WTC11 (cell line): ENCODE measurements around the gene IL23A. TPM values are rescaled to one million over a fixed set of nuclear protein-coding genes. Genes with fewer than 3 reads are reported as not detected.
A peak's percentile ranks its signal among the peaks of the same experiment; 100 is the strongest.

ENCODE experiments used
- ATAC-seq: fragments of 200-7000 bp; cut with Tn5 transposase; 2 replicates; pipeline ENCODE4 v1.10.0; 2021; ENCODE audit warnings: mild to moderate bottlenecking, moderate library complexity
- CTCF ChIA-PET: fragments of 300-600 bp; sonication (Branson Sonifier 250); formaldehyde crosslinking; loops from one replicate; lab custom pipeline; 2021; ENCODE audit warnings: antibody characterized with exemption; lab: Charles Lee
- POLR2A ChIA-PET: fragments of 350-600 bp; sonication (Branson Sonifier 250); formaldehyde crosslinking; loops from one replicate; lab custom pipeline; 2021; ENCODE audit warnings: antibody characterized with exemption; lab: Charles Lee
- DNase-seq: peaks from one replicate; pipeline ENCODE4 v3.0.0; 2021; ENCODE audit warnings: low spot score
- H3K27ac Mint-ChIP-seq: 2 replicates; pipeline ENCODE4 v1.8.0; 2021; ENCODE audit warnings: mixed read lengths
- H3K27me3 Mint-ChIP-seq: 2 replicates; pipeline ENCODE4 v1.8.0; 2021; ENCODE audit warnings: low read depth, mild to moderate bottlenecking, moderate library complexity, mixed read lengths
- H3K36me3 Mint-ChIP-seq: 2 replicates; pipeline ENCODE4 v1.8.0; 2021; ENCODE audit warnings: mixed read lengths
- H3K4me1 Mint-ChIP-seq: 2 replicates; pipeline ENCODE4 v1.8.0; 2022; ENCODE audit warnings: mixed read lengths
- H3K4me3 Mint-ChIP-seq: 2 replicates; pipeline ENCODE4 v1.8.0; 2021; ENCODE audit warnings: mild to moderate bottlenecking, moderate library complexity, mixed read lengths
- H3K9me3 Mint-ChIP-seq: 2 replicates; pipeline ENCODE4 v1.8.0; 2021; ENCODE audit warnings: mixed read lengths
- CBFB ChIP-seq: sonication (generic); formaldehyde crosslinking; IDR thresholded peaks from 2 replicates; pipeline ENCODE4 v1.8.1; 2022; ENCODE audit warnings: mild to moderate bottlenecking, low read depth, missing genetic modification reagents
- CREB1 ChIP-seq: sonication (generic); formaldehyde crosslinking; IDR thresholded peaks from 2 replicates; pipeline ENCODE4 v1.8.0; 2023; ENCODE audit warnings: mild to moderate bottlenecking, missing genetic modification reagents
- CREM ChIP-seq: sonication (generic); formaldehyde crosslinking; IDR thresholded peaks from 2 replicates; pipeline ENCODE4 v1.8.1; 2022; ENCODE audit warnings: mild to moderate bottlenecking, missing genetic modification reagents, moderate library complexity
- EMX1 ChIP-seq: fragments of 250-450 bp; sonication (Bioruptor Pico); IDR thresholded peaks from 2 replicates; pipeline ENCODE4 v1.8.0; 2021; ENCODE audit warnings: mild to moderate bottlenecking
- ETV6 ChIP-seq: sonication (generic); formaldehyde crosslinking; IDR thresholded peaks from 2 replicates; pipeline ENCODE4 v1.8.1; 2022; ENCODE audit warnings: mild to moderate bottlenecking, missing genetic modification reagents
- FOXJ3 ChIP-seq: sonication (generic); formaldehyde crosslinking; IDR thresholded peaks from 2 replicates; pipeline ENCODE4 v1.9.0; 2021; ENCODE audit warnings: missing genetic modification reagents, mild to moderate bottlenecking, borderline replicate concordance
- FOXK1 ChIP-seq: sonication (generic); formaldehyde crosslinking; IDR thresholded peaks from 2 replicates; pipeline ENCODE4 v1.8.0; 2022; ENCODE audit warnings: mild to moderate bottlenecking, moderate library complexity, missing genetic modification reagents
- FOXP1 ChIP-seq: sonication (generic); formaldehyde crosslinking; IDR thresholded peaks from 2 replicates; pipeline ENCODE4 v1.8.0; 2022; ENCODE audit warnings: missing genetic modification reagents, mild to moderate bottlenecking, moderate library complexity, borderline replicate concordance
- GABPB1 ChIP-seq: sonication (generic); formaldehyde crosslinking; IDR thresholded peaks from 2 replicates; pipeline ENCODE4 v1.8.1; 2023; ENCODE audit warnings: mild to moderate bottlenecking, missing genetic modification reagents
- GRHL2 ChIP-seq: fragments of 250-450 bp; sonication (Bioruptor Pico); IDR thresholded peaks from 2 replicates; pipeline ENCODE4 v1.8.0; 2022; ENCODE audit warnings: mild to moderate bottlenecking, moderate library complexity; ENCODE audit not compliant: insufficient replicate concordance, severe bottlenecking
- GTF2I ChIP-seq: fragments of 250-450 bp; sonication (Bioruptor Pico); conservative IDR thresholded peaks from 2 replicates; pipeline ENCODE4 v1.4.0; 2021; ENCODE audit warnings: mild to moderate bottlenecking
- MXD4 ChIP-seq: fragments of 250-450 bp; sonication (Bioruptor Pico); IDR thresholded peaks from 2 replicates; pipeline ENCODE4 v1.8.0; 2021; ENCODE audit warnings: mild to moderate bottlenecking, moderate library complexity, borderline replicate concordance
- NFE2L1 ChIP-seq: sonication (generic); formaldehyde crosslinking; IDR thresholded peaks from 2 replicates; pipeline ENCODE4 v1.8.1; 2023; ENCODE audit warnings: missing genetic modification reagents
- PRRX2 ChIP-seq: fragments of 250-450 bp; sonication (Bioruptor Pico); IDR thresholded peaks from 2 replicates; pipeline ENCODE4 v1.8.0; 2021; ENCODE audit warnings: mild to moderate bottlenecking
- SMAD3 ChIP-seq: sonication (generic); formaldehyde crosslinking; IDR thresholded peaks from 2 replicates; pipeline ENCODE4 v1.8.0; 2022; ENCODE audit warnings: missing genetic modification reagents, mild to moderate bottlenecking, borderline replicate concordance
- TEAD1 ChIP-seq: sonication (generic); formaldehyde crosslinking; IDR thresholded peaks from 2 replicates; pipeline ENCODE4 v1.8.0; 2022; ENCODE audit warnings: mild to moderate bottlenecking, missing genetic modification reagents
- TP53 ChIP-seq: sonication (generic); formaldehyde crosslinking; IDR thresholded peaks from 2 replicates; pipeline ENCODE4 v1.8.1; 2023; ENCODE audit warnings: mild to moderate bottlenecking, missing genetic modification reagents
- ZNF138 ChIP-seq: sonication (generic); formaldehyde crosslinking; conservative IDR thresholded peaks from 2 replicates; pipeline ENCODE4 v1.8.1; 2022; ENCODE audit warnings: mild to moderate bottlenecking, moderate library complexity, missing genetic modification reagents
- ZNF396 ChIP-seq: fragments of 250-450 bp; sonication (Bioruptor Pico); IDR thresholded peaks from 2 replicates; pipeline ENCODE4 v1.8.0; 2021; ENCODE audit warnings: mild to moderate bottlenecking, moderate library complexity, borderline replicate concordance
- ZNF416 ChIP-seq: fragments of 250-450 bp; sonication (Bioruptor Pico); IDR thresholded peaks from 2 replicates; pipeline ENCODE4 v1.9.0; 2021; ENCODE audit warnings: mild to moderate bottlenecking, inconsistent platforms
- total RNA-seq: library from RNA; stranded (reverse); gene quantifications from 3 replicates; pipeline ENCODE4 v1.2.3, GENCODE V29; 2021
- TF ChIP-seq, protein P1 (sequence below): sonication (generic); formaldehyde crosslinking; IDR thresholded peaks from 2 replicates; pipeline ENCODE4 v1.8.1; 2023; ENCODE audit warnings: mild to moderate bottlenecking, moderate library complexity, missing genetic modification reagents
- TF ChIP-seq, protein P2 (sequence below): sonication (generic); formaldehyde crosslinking; IDR thresholded peaks from 2 replicates; pipeline ENCODE4 v1.8.0; 2022; ENCODE audit warnings: mild to moderate bottlenecking, missing genetic modification reagents
- TF ChIP-seq, protein P3 (sequence below): sonication (generic); formaldehyde crosslinking; IDR thresholded peaks from 2 replicates; pipeline ENCODE4 v1.8.1; 2023; ENCODE audit warnings: mild to moderate bottlenecking, missing genetic modification reagents, moderate library complexity
- TF ChIP-seq, protein P4 (sequence below): sonication (generic); formaldehyde crosslinking; IDR thresholded peaks from 2 replicates; pipeline ENCODE4 v1.8.0; 2022; ENCODE audit warnings: mild to moderate bottlenecking, missing genetic modification reagents
- TF ChIP-seq, protein P5 (sequence below): fragments of 250-450 bp; sonication (Bioruptor Pico); IDR thresholded peaks from 2 replicates; pipeline ENCODE4 v1.8.0; 2021; ENCODE audit warnings: mild to moderate bottlenecking
- TF ChIP-seq, protein P6 (sequence below): sonication (generic); formaldehyde crosslinking; IDR thresholded peaks from 2 replicates; pipeline ENCODE4 v1.8.0; 2023; ENCODE audit warnings: missing genetic modification reagents, mild to moderate bottlenecking, borderline replicate concordance

The IL23A gene
- total RNA-seq, 1 experiment from 2014 or later: 2.9 TPM

DNA sequence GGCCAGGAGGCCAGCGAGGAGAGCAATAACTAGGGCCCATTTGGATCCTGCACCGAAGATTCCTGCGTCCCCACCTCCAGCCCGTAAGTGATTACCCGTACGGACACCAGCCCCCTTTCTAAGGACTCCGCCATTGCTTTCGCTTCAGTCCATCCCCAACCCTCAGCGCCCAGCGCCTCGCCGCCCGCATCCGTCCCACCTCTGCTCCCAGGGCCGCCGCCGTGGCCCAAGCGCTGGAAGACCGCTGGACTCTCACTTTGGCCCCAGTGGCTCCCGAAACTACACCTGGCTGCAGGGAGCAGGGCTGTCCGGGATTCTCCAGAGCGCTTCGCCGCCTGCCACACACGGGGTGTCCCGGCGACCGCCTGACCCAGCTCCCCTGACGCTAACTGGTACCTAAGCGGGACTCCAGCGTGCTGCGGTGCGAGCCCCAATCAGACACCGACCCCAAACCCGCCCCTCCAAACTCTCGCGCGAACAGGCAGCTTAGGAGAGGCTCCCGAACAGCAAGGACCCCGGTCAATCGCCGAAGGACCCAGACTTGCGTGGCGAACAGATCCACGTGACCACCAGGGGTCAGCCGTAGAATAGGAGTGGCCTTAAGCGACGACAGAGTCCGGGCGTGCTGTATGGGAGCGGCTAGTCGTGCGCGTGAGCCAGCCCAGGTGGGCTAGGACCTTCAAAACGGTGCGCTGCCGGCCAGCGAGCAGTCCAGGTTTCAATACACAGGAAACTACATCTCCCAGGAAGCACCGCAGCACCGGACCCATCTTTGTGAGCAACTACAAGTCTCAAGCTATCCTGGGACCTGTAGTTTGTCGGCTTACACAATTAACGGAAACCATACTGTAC is 22.8 kb upstream of the IL23A start, which contains the start of gene CNPY2:
TSS of gene CNPY2 (minus strand) at position 367 of the 852 bp plus-strand sequence. CDS start 771 bp downstream, outside the sequence.
- DNase-seq (peak; percentile 97), ATAC-seq (peak; percentile 94)
- Mint-ChIP-seq H3K4me3 (peak within 1 kb of the TSS; percentile 98), H3K36me3 (peaks cover 24% of the 10 kb centered on the region), H3K4me1 (peaks cover 8% of the 10 kb centered on the region), H3K27ac (peak within 1 kb of the TSS; percentile 99), H3K9me3 (no peaks in the 10 kb centered on the region), H3K27me3 (no peaks in the 10 kb centered on the region)
- ChIA-PET POLR2A (interaction anchor here (0.5 to 2.5 kb wide), 22 partner anchors 11 to 364 kb away, joined by 3 to 24 read pairs (median 4); partner anchors contain the start of genes ESYT1, IL23A, PA2G4 and RNF41), CTCF (interaction anchor here (0.6 to 4.5 kb wide), 27 partner anchors 15 to 321 kb away, joined by 3 to 59 read pairs (median 5); partner anchors contain the start of genes COQ10A, CS, IL23A and PA2G4)
- TF ChIP-seq FOXP1 (CRISPR knock-in tag) (peak; percentile 66; the same call in 1 of the 2 replicates), EMX1 (CRISPR knock-in tag) (no peak), TP53 (CRISPR knock-in tag) (no peak), CREB1 (CRISPR knock-in tag) (no peak), SMAD3 (no peak; the same call in 1 of the 2 replicates), CBFB (CRISPR knock-in tag) (0 out of 2 replicates have a peak, but pooled peaks have one; percentile 47), TEAD1 (CRISPR knock-in tag) (0 out of 2 replicates have a peak, but pooled peaks have one; percentile 41), ZNF396 (CRISPR knock-in tag) (no peak), GTF2I (CRISPR knock-in tag) (no peak), FOXJ3 (CRISPR knock-in tag) (no peak), ZNF138 (CRISPR knock-in tag) (0 out of 2 replicates have a peak, but pooled peaks have one; percentile 72), CREM (CRISPR knock-in tag) (peak; percentile 71), NFE2L1 (CRISPR knock-in tag) (peak; percentile 11; the same call in 1 of the 2 replicates), PRRX2 (CRISPR knock-in tag) (no peak; the same call in 1 of the 2 replicates), GABPB1 (CRISPR knock-in tag) (peak; percentile 64), ZNF416 (CRISPR knock-in tag) (no peak), FOXK1 (peak; percentile 78), MXD4 (no peak), ETV6 (CRISPR knock-in tag) (no peak; the same call in none of the 2 replicates), GRHL2 (no peak)
- TF ChIP-seq, protein P1, sequence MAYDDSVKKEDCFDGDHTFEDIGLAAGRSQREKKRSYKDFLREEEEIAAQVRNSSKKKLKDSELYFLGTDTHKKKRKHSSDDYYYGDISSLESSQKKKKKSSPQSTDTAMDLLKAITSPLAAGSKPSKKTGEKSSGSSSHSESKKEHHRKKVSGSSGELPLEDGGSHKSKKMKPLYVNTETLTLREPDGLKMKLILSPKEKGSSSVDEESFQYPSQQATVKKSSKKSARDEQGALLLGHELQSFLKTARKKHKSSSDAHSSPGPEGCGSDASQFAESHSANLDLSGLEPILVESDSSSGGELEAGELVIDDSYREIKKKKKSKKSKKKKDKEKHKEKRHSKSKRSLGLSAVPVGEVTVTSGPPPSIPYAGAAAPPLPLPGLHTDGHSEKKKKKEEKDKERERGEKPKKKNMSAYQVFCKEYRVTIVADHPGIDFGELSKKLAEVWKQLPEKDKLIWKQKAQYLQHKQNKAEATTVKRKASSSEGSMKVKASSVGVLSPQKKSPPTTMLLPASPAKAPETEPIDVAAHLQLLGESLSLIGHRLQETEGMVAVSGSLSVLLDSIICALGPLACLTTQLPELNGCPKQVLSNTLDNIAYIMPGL (CRISPR knock-in tag): peak; percentile 80
- TF ChIP-seq, protein P2, sequence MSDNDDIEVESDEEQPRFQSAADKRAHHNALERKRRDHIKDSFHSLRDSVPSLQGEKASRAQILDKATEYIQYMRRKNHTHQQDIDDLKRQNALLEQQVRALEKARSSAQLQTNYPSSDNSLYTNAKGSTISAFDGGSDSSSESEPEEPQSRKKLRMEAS: peak; percentile 92
- TF ChIP-seq, protein P3, sequence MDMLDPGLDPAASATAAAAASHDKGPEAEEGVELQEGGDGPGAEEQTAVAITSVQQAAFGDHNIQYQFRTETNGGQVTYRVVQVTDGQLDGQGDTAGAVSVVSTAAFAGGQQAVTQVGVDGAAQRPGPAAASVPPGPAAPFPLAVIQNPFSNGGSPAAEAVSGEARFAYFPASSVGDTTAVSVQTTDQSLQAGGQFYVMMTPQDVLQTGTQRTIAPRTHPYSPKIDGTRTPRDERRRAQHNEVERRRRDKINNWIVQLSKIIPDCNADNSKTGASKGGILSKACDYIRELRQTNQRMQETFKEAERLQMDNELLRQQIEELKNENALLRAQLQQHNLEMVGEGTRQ (CRISPR knock-in tag): peak; percentile 90
- TF ChIP-seq, protein P4, sequence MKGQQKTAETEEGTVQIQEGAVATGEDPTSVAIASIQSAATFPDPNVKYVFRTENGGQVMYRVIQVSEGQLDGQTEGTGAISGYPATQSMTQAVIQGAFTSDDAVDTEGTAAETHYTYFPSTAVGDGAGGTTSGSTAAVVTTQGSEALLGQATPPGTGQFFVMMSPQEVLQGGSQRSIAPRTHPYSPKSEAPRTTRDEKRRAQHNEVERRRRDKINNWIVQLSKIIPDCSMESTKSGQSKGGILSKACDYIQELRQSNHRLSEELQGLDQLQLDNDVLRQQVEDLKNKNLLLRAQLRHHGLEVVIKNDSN (CRISPR knock-in tag): peak; percentile 90
- TF ChIP-seq, protein P5, sequence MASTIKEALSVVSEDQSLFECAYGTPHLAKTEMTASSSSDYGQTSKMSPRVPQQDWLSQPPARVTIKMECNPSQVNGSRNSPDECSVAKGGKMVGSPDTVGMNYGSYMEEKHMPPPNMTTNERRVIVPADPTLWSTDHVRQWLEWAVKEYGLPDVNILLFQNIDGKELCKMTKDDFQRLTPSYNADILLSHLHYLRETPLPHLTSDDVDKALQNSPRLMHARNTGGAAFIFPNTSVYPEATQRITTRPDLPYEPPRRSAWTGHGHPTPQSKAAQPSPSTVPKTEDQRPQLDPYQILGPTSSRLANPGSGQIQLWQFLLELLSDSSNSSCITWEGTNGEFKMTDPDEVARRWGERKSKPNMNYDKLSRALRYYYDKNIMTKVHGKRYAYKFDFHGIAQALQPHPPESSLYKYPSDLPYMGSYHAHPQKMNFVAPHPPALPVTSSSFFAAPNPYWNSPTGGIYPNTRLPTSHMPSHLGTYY (CRISPR knock-in tag): no peak
- TF ChIP-seq, protein P6, sequence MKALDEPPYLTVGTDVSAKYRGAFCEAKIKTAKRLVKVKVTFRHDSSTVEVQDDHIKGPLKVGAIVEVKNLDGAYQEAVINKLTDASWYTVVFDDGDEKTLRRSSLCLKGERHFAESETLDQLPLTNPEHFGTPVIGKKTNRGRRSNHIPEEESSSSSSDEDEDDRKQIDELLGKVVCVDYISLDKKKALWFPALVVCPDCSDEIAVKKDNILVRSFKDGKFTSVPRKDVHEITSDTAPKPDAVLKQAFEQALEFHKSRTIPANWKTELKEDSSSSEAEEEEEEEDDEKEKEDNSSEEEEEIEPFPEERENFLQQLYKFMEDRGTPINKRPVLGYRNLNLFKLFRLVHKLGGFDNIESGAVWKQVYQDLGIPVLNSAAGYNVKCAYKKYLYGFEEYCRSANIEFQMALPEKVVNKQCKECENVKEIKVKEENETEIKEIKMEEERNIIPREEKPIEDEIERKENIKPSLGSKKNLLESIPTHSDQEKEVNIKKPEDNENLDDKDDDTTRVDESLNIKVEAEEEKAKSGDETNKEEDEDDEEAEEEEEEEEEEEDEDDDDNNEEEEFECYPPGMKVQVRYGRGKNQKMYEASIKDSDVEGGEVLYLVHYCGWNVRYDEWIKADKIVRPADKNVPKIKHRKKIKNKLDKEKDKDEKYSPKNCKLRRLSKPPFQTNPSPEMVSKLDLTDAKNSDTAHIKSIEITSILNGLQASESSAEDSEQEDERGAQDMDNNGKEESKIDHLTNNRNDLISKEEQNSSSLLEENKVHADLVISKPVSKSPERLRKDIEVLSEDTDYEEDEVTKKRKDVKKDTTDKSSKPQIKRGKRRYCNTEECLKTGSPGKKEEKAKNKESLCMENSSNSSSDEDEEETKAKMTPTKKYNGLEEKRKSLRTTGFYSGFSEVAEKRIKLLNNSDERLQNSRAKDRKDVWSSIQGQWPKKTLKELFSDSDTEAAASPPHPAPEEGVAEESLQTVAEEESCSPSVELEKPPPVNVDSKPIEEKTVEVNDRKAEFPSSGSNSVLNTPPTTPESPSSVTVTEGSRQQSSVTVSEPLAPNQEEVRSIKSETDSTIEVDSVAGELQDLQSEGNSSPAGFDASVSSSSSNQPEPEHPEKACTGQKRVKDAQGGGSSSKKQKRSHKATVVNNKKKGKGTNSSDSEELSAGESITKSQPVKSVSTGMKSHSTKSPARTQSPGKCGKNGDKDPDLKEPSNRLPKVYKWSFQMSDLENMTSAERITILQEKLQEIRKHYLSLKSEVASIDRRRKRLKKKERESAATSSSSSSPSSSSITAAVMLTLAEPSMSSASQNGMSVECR (CRISPR knock-in tag): peak; percentile 94; the same call in 1 of the 2 replicates
